HEK293 (cell line): Measurements from ENCODE around the gene C5orf15.

Experiments used
- CTCF ChIA-PET: fragments of 350-600 bp; formaldehyde crosslinking; extraction: SDS; loops from one replicate; lab custom pipeline; 2021; ENCODE audit warnings: antibody characterized with exemption; lab: Yijun Ruan, JAX
- POLR2A ChIA-PET: fragments of 300-600 bp; formaldehyde crosslinking; extraction: SDS; loops from one replicate; lab custom pipeline; 2020; ENCODE audit warnings: antibody characterized with exemption, inconsistent platforms; lab: Yijun Ruan, JAX
- H3K27ac ChIP-seq: fragments of 200-500 bp; sonication (Bioruptor generic); 2 replicates; pipeline ENCODE4 v1.5.1; 2014; ENCODE audit warnings: low read depth, low read length, control low read depth, inconsistent platforms; ENCODE audit errors: extremely low read depth
- H3K36me3 ChIP-seq, 2 experiments: fragments of 200-500 bp in 1 of 2; sonication (Bioruptor generic) in 1 of 2; 1 replicate in 1 of 2; 2 replicates in 1 of 2; pipeline ENCODE4 v1.5.1; 2014 to 2017; ENCODE audit warnings: inconsistent platforms in 2 of 2, low read length in 2 of 2; ENCODE audit not compliant: control insufficient read depth in 2 of 2, insufficient read depth in 1 of 2
- H3K4me1 ChIP-seq: fragments of 200-500 bp; sonication (Bioruptor generic); 2 replicates; pipeline ENCODE4 v1.5.1; 2014; ENCODE audit warnings: mild to moderate bottlenecking, low read length, inconsistent platforms; ENCODE audit not compliant: control insufficient read depth, insufficient read depth
- H3K4me3 ChIP-seq: 2 replicates; pipeline ENCODE4 v1.5.1; 2011; ENCODE audit warnings: low read depth, mild to moderate bottlenecking, control low read depth, low read length, moderate library complexity
- H3K9me3 ChIP-seq: fragments of 200-500 bp; sonication (Bioruptor generic); 2 replicates; pipeline ENCODE4 v1.5.1; 2014; ENCODE audit warnings: low read depth, low read length, inconsistent platforms; ENCODE audit not compliant: control insufficient read depth, insufficient read depth
- EGR2 ChIP-seq: fragments of 450-650 bp; formaldehyde crosslinking; IDR thresholded peaks from 2 replicates; pipeline ENCODE4 v1.5.1; 2016; ENCODE audit warnings: low read depth, missing biosample characterization, missing genetic modification characterization
- REPIN1 ChIP-seq: fragments of 450-650 bp; formaldehyde crosslinking; IDR thresholded peaks from 2 replicates; pipeline ENCODE4 v1.5.1; 2017; ENCODE audit warnings: missing biosample characterization, missing genetic modification characterization, low read depth
- SP2 ChIP-seq: fragments of 450-650 bp; formaldehyde crosslinking; IDR thresholded peaks from 2 replicates; pipeline ENCODE4 v1.5.1; 2016; ENCODE audit warnings: missing biosample characterization, missing genetic modification characterization
- WT1 ChIP-seq: fragments of 450-650 bp; formaldehyde crosslinking; IDR thresholded peaks from 2 replicates; pipeline ENCODE4 v1.5.1; 2016; ENCODE audit warnings: missing biosample characterization, missing genetic modification characterization
- ZBTB11 ChIP-seq: fragments of 450-650 bp; formaldehyde crosslinking; conservative IDR thresholded peaks from 2 replicates; pipeline ENCODE4 v1.5.1; 2016; ENCODE audit warnings: low read depth, missing biosample characterization, missing genetic modification characterization
- ZBTB44 ChIP-seq: fragments of 450-650 bp; IDR thresholded peaks from 2 replicates; pipeline ENCODE4 v1.5.1; 2018; ENCODE audit warnings: missing biosample characterization, mild to moderate bottlenecking, missing genetic modification characterization
- ZBTB7A ChIP-seq: fragments of 450-650 bp; formaldehyde crosslinking; IDR thresholded peaks from 2 replicates; pipeline ENCODE4 v1.5.1; 2016; ENCODE audit warnings: low read depth, missing biosample characterization, missing genetic modification characterization
- ZFHX2 ChIP-seq: fragments of 450-650 bp; formaldehyde crosslinking; conservative IDR thresholded peaks from 2 replicates; pipeline ENCODE4 v1.5.1; 2016; ENCODE audit warnings: missing biosample characterization, missing genetic modification characterization
- ZFP3 ChIP-seq: fragments of 450-650 bp; formaldehyde crosslinking; IDR thresholded peaks from 2 replicates; pipeline ENCODE4 v1.5.1; 2016; ENCODE audit warnings: low read depth, missing biosample characterization, missing genetic modification characterization
- ZNF19 ChIP-seq: fragments of 450-650 bp; formaldehyde crosslinking; IDR thresholded peaks from 2 replicates; pipeline ENCODE4; 2016; ENCODE audit warnings: missing biosample characterization, missing genetic modification characterization, low read depth
- ZNF211 ChIP-seq: fragments of 450-650 bp; formaldehyde crosslinking; IDR thresholded peaks from 2 replicates; pipeline ENCODE4 v1.5.1; 2016; ENCODE audit warnings: low read depth, missing biosample characterization, missing genetic modification characterization
- ZNF266 ChIP-seq: fragments of 450-650 bp; formaldehyde crosslinking; IDR thresholded peaks from 2 replicates; pipeline ENCODE4 v1.5.1; 2016; ENCODE audit warnings: missing biosample characterization, missing genetic modification characterization, low read depth
- ZNF274 ChIP-seq, 2 experiments: fragments of 200-500 bp in 1 of 2; fragments of 450-650 bp in 1 of 2; sonication (Bioruptor generic) in 1 of 2; formaldehyde crosslinking in 1 of 2; IDR thresholded peaks; 2 replicates each; pipeline versions ENCODE4 v1.5.1 to v1.6.1; 2014 to 2016; ENCODE audit warnings: borderline replicate concordance in 1 of 2, inconsistent platforms in 1 of 2, low read length in 1 of 2, missing biosample characterization in 1 of 2, missing genetic modification characterization in 1 of 2
- ZNF600 ChIP-seq: fragments of 450-650 bp; formaldehyde crosslinking; IDR thresholded peaks from 2 replicates; pipeline ENCODE4 v1.5.1; 2016; ENCODE audit warnings: missing biosample characterization, missing genetic modification characterization
- ZNF692 ChIP-seq: fragments of 450-650 bp; formaldehyde crosslinking; IDR thresholded peaks from 2 replicates; pipeline ENCODE4 v1.5.1; 2016; ENCODE audit warnings: missing biosample characterization, missing genetic modification characterization
- ZNF791 ChIP-seq: fragments of 450-650 bp; formaldehyde crosslinking; IDR thresholded peaks from 2 replicates; pipeline ENCODE4 v1.5.1; 2016; ENCODE audit warnings: missing biosample characterization, missing genetic modification characterization
- ZNF830 ChIP-seq: fragments of 450-650 bp; IDR thresholded peaks from 2 replicates; pipeline ENCODE4 v1.5.0; 2018; ENCODE audit warnings: missing biosample characterization, missing genetic modification characterization, low read depth, mild to moderate bottlenecking, moderate library complexity

Gene C5orf15

GRCh38 chr5:133927300-133928180 is 40.9 kb downstream of the C5orf15 start:
- CTCF ChIA-PET = no interaction called here
- Histone ChIP-seq H3K4me3 (no peak overlapping the region), H3K9me3 (no peaks in the 10 kb centered on the region), H3K27ac (no peak overlapping the region), H3K4me1 (no peaks in the 10 kb centered on the region), H3K36me3 (no peaks in the 10 kb centered on the region)
- no peak for TF ChIP-seq ZBTB7A
- POLR2A ChIA-PET = no interaction called here

- POLR2A ChIA-PET = no interaction called here
- Histone ChIP-seq H3K9me3 (no peaks in the 10 kb centered on the region), H3K27ac (no peak overlapping the region), H3K4me1 (no peaks in the 10 kb centered on the region), H3K4me3 (no peak overlapping the region), H3K36me3 (no peaks in the 10 kb centered on the region)
- no peak for TF ChIP-seq ZNF211
- CTCF ChIA-PET = no interaction called here
Observed at GRCh38 chr5:133926489-133927299, 41.7 kb downstream of the C5orf15 start.

- CTCF ChIA-PET = no interaction called here
- TF ChIP-seq ZNF600 (tag by site-specific recombination) = no peak
- TF ChIP-seq ZFP3 (tag by site-specific recombination) = no peak
Observed at GRCh38 chr5:133925866-133926488, 42.4 kb downstream of the C5orf15 start.

GRCh38 chr5:133925269-133925668 is 43.2 kb downstream of the C5orf15 start:
- no peaks in the 10 kb centered on the region for H3K36me3 ChIP-seq
- H3K4me3 ChIP-seq = no peak overlapping the region
- ChIA-PET CTCF (no interaction called here), POLR2A (no interaction called here)
- no peaks in the 10 kb centered on the region for H3K4me1 ChIP-seq
- no peak for TF ChIP-seq ZNF830 (tag by site-specific recombination)
- no peak for TF ChIP-seq WT1
- TF ChIP-seq ZNF791 (tag by site-specific recombination) = no peak
- TF ChIP-seq EGR2 (tag by site-specific recombination) = peak; percentile 79
- peak; percentile 78 for TF ChIP-seq ZFHX2
- no peak for TF ChIP-seq SP2 (tag by site-specific recombination)
- TF ChIP-seq ZBTB11 (tag by site-specific recombination) = 0 out of 2 replicates have a peak, but pooled peaks have one; percentile 16
- TF ChIP-seq REPIN1 (tag by site-specific recombination) = no peak
- no peak for TF ChIP-seq ZBTB44 (tag by site-specific recombination)
- no peak for TF ChIP-seq ZNF19 (tag by site-specific recombination)
- TF ChIP-seq ZNF274 (IDR thresholded peaks at IDR 0.05; ENCODE audit: low read length) = no peak
- no peak for TF ChIP-seq ZNF274 (tag by site-specific recombination; IDR thresholded peaks at IDR 0.05; ENCODE audit: borderline replicate concordance)
- no peak for TF ChIP-seq ZNF266 (tag by site-specific recombination)
- no peak for TF ChIP-seq ZNF692
- H3K9me3 ChIP-seq = no peaks in the 10 kb centered on the region
- no peak overlapping the region for H3K27ac ChIP-seq

More at GRCh38 chr5:133925866-133926488, 42.4 kb downstream of the C5orf15 start:
- H3K4me3 ChIP-seq = no peak overlapping the region
- H3K4me1 ChIP-seq = no peaks in the 10 kb centered on the region
- no peaks in the 10 kb centered on the region for H3K9me3 ChIP-seq
- no peak overlapping the region for H3K27ac ChIP-seq
- POLR2A ChIA-PET = no interaction called here
- H3K36me3 ChIP-seq = no peaks in the 10 kb centered on the region
